Breast epithelium (tissue), 3 donors: Measurements from ENCODE around the gene CDKN2D.

ENCODE experiments used
- POLR2A ChIP-seq: fragments of 450-650 bp; IDR thresholded peaks from one replicate; pipeline ENCODE4 v1.6.1; 2016; ENCODE audit warnings: antibody characterized with exemption, mild to moderate bottlenecking, moderate library complexity
- POLR2AphosphoS5 ChIP-seq, 3 donors: sonication (generic); formaldehyde crosslinking; IDR thresholded peaks; one replicate each; pipeline ENCODE4 v1.6.1; 2017; ENCODE audit warnings: antibody characterized with exemption in 3 of 3
- TF ChIP-seq, protein P1 (sequence below), 3 donors: fragments of 450-650 bp; IDR thresholded peaks; one replicate each; pipeline ENCODE4 v1.5.1; 2016 to 2017; ENCODE audit warnings: antibody characterized with exemption in 3 of 3, mild to moderate bottlenecking in 3 of 3, moderate library complexity in 3 of 3

DNA sequence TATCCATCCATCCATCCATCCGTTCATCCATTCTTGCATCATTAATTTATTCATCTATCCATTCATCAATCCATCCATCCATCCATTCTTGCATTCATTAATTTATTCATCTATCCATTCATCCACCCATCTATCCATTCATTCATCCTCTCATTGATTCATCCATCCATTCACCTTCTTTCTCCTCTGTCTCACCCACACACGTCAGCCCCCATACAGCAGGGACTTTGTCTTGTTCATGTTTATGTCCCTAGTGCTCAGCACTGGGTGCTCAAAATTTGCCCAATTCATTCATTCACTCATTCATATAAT lies 19.0 kb upstream of the CDKN2D start:
- TF ChIP-seq POLR2A (no peak), POLR2AphosphoS5 (IDR thresholded peaks at IDR 0.05) (no peak)
- TF ChIP-seq, protein P1, sequence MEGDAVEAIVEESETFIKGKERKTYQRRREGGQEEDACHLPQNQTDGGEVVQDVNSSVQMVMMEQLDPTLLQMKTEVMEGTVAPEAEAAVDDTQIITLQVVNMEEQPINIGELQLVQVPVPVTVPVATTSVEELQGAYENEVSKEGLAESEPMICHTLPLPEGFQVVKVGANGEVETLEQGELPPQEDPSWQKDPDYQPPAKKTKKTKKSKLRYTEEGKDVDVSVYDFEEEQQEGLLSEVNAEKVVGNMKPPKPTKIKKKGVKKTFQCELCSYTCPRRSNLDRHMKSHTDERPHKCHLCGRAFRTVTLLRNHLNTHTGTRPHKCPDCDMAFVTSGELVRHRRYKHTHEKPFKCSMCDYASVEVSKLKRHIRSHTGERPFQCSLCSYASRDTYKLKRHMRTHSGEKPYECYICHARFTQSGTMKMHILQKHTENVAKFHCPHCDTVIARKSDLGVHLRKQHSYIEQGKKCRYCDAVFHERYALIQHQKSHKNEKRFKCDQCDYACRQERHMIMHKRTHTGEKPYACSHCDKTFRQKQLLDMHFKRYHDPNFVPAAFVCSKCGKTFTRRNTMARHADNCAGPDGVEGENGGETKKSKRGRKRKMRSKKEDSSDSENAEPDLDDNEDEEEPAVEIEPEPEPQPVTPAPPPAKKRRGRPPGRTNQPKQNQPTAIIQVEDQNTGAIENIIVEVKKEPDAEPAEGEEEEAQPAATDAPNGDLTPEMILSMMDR (IDR thresholded peaks at IDR 0.05), result no peak
